ENCODE results near the gene COPS2.

DNA sequence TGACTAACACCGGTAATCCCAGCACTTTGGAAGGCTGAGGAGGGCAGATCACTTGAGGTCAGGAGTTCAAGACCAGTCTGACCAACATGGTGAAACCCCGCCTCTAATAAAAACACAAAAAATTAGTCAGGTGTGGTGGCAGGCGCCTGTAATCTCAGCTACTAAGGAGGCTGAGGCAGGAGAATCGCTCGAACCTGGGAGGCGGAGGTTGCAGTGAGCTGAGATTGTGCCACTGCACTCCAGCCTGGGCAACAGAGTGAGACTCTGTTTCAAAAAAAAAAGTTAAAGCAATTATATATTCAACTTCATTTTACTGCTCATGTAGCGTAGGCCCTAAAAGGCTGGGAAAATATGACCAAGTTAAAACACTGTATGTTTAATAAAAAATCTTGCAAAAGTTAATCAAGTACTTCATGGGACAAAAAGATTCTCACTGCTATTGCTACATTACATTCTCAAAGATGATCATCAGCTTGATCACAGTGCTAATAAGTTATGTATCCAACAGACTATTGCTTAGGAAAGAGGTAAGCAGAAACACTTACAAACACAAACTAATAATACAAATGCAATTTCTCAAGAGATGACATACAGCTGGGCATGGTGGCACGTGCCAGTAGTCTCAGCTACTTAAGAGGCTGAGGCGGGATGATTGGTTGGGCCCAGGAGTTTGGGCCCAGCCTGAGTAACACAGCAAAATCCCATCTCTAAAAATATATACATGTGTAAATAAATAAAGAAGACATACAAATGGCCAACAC is 2.7 kb downstream of the COPS2 start:
- TF ChIP-seq CTCF (conservative IDR thresholded peaks at IDR 0.05; ENCODE audit: low read depth, low read length) (no peak), EZH2 (IDR thresholded peaks at IDR 0.05; ENCODE audit: borderline replicate concordance, low read depth, low read length, poor library complexity, severe bottlenecking) (no peak)
